Stimulated activated naive B cell treated with anti-CD40 and anti-IgM and Interleukin-4, amounts not matched to agents 10 μg/mL and 1 μg/mL and 100 μg/mL, for 72 hours (primary cell): ENCODE data around the gene PAK2.

Experiments used
- ATAC-seq, 2 donors: fragments of 150-1000 bp; cut with Tn5 transposase; replicated peaks; 2 replicates each; pipeline ENCODE4 v1.10.0; 2021; ENCODE audit warnings: moderate library complexity in 1 of 2
- DNase-seq: peaks from one replicate; pipeline ENCODE4 v3.0.0; 2021
- H3K27ac Mint-ChIP-seq: one replicate; pipeline ENCODE4 v1.8.0; 2022; ENCODE audit warnings: mild to moderate bottlenecking, mixed read lengths
- H3K27me3 Mint-ChIP-seq, 2 donors: one replicate each; pipeline ENCODE4 v1.8.0; 2022; ENCODE audit warnings: mixed read lengths in 2 of 2
- H3K36me3 Mint-ChIP-seq, 2 donors: one replicate each; pipeline ENCODE4 v1.8.0; 2022; ENCODE audit warnings: mixed read lengths in 2 of 2, mild to moderate bottlenecking in 1 of 2
- H3K4me1 Mint-ChIP-seq, 2 donors: one replicate each; pipeline ENCODE4 v1.8.0; 2022; ENCODE audit warnings: mixed read lengths in 2 of 2, mild to moderate bottlenecking in 1 of 2
- H3K4me3 Mint-ChIP-seq, 2 donors: one replicate each; pipeline ENCODE4 v1.8.0; 2022; ENCODE audit warnings: mild to moderate bottlenecking in 2 of 2, mixed read lengths in 2 of 2, moderate library complexity in 1 of 2
- H3K9me3 Mint-ChIP-seq, 2 donors: one replicate each; pipeline ENCODE4 v1.8.0; 2022; ENCODE audit warnings: mixed read lengths in 2 of 2, mild to moderate bottlenecking in 1 of 2

Gene PAK2

DNA sequence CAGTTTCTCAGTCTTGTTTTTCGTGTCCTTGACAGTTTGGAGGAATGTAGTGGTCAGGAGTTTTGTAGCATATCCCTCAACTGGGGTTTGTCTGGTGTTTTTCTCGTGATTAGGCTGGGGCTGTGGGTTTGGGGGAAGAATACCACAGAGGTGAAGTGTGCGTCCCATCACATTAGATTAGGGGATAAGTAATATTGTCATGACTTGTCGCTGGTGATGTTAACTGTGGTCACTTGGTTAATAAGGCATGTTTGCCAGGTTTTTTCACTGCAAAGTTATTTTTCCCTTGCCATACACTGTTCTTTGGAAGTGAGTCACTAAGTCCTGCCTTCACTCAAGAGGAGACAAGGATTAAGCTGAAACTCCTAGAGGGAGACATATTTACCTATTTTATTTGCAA, 39.1 kb downstream of the PAK2 start:
- H3K27me3 Mint-ChIP-seq, result no peaks in the 10 kb centered on the region
- H3K9me3 Mint-ChIP-seq, result peaks cover 5% of the 10 kb centered on the region in 2 donors
- H3K36me3 Mint-ChIP-seq, result peaks cover 22 to 38% of the 10 kb centered on the region in 2 donors
- H3K4me1 Mint-ChIP-seq, result peaks cover 35 to 53% of the 10 kb centered on the region in 2 donors
- no peak for DNase-seq
- H3K4me3 Mint-ChIP-seq, result no peak overlapping the region
- no peak overlapping the region for H3K27ac Mint-ChIP-seq
- ATAC-seq, result no peak

DNA sequence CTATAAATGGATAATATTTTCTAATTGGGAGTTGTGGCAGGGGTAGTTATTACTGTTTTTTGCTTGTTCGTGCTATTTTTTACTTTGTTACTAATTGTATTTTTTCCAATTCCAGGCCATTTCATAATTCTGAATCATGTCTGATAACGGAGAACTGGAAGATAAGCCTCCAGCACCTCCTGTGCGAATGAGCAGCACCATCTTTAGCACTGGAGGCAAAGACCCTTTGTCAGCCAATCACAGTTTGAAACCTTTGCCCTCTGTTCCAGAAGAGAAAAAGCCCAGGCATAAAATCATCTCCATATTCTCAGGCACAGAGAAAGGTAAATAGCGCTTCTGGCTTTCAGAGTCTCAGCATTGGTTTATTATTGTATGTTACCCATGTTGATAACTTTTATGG, 42.9 kb downstream of the PAK2 start:
- no peak for ATAC-seq
- peaks cover 39 to 50% of the 10 kb centered on the region in 2 donors for H3K36me3 Mint-ChIP-seq
- no peak overlapping the region for H3K4me3 Mint-ChIP-seq
- peaks cover 5 to 8% of the 10 kb centered on the region in 2 donors for H3K9me3 Mint-ChIP-seq
- H3K4me1 Mint-ChIP-seq, result peaks cover 13 to 26% of the 10 kb centered on the region in 2 donors
- no peak overlapping the region for H3K27ac Mint-ChIP-seq
- no peaks in the 10 kb centered on the region for H3K27me3 Mint-ChIP-seq
- no peak for DNase-seq

- Mint-ChIP-seq H3K4me3 (no peak overlapping the region), H3K36me3 (peaks cover 47 to 64% of the 10 kb centered on the region in 2 donors), H3K9me3 (peaks cover 3 to 8% of the 10 kb centered on the region in 2 donors)
Observed at GRCh38 chr3:196788528-196788927, 48.9 kb downstream of the PAK2 start.

DNA sequence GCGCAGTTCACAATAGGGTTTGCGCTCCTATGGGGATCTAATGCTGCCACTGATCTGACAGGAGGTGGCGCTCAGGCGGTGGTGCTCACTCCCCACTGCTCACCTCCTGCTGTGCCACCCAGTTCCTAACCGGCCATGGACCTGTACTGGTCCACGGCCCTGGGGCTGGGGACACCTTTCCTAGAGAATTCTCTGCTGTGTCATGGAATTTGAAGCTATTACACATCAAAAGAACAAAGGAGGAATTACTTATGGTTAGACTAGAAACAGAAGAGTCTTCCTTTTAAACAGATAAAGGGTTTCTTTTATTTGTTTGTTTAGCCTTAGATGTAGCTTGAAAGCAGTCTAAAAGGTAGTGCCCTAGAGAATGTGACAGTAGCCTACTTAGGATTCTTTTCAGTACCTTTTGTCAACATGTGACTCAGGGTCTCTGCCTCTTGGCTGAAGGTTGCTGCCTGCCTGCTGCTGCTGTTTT, 50.3 kb downstream of the PAK2 start:
- Mint-ChIP-seq H3K9me3 (peaks cover 3 to 8% of the 10 kb centered on the region in 2 donors), H3K27me3 (no peaks in the 10 kb centered on the region), H3K36me3 (peaks cover 51 to 66% of the 10 kb centered on the region in 2 donors), H3K4me3 (no peak overlapping the region), H3K4me1 (peaks cover 22 to 28% of the 10 kb centered on the region in 2 donors), H3K27ac (no peak overlapping the region)
- DNase-seq (no peak), ATAC-seq (no peak)

More at GRCh38 chr3:196788528-196788927, 48.9 kb downstream of the PAK2 start:
- Mint-ChIP-seq H3K27me3 (no peaks in the 10 kb centered on the region), H3K27ac (no peak overlapping the region), H3K4me1 (peaks cover 19 to 25% of the 10 kb centered on the region in 2 donors)
- ATAC-seq (no peak), DNase-seq (no peak)

DNA sequence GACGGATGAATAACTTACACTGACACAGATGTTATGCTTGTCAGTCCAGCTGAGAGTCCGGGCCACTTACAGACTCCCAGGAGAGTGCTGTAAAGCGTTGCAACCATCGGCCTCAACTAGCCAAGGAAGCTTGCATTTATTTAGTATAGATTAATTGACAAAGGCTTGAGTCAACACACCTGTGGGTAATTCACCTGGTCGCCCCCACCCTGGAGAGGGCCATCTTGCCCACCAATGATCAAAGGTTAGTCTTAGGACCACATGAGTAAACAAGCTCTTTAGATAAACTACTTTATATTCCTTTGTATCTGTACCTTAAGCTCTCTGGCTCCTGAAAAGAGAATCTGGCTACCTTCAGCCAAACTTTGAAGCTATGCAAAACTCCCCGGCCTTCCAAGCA, 51.0 kb downstream of the PAK2 start:
- Mint-ChIP-seq H3K9me3 (peaks cover 3 to 6% of the 10 kb centered on the region in 2 donors), H3K4me3 (no peak overlapping the region), H3K4me1 (peaks cover 21 to 28% of the 10 kb centered on the region in 2 donors), H3K27me3 (no peaks in the 10 kb centered on the region), H3K27ac (no peak overlapping the region), H3K36me3 (peaks cover 51 to 62% of the 10 kb centered on the region in 2 donors)
- no peak for DNase-seq
- no peak for ATAC-seq

- Mint-ChIP-seq H3K4me1 (peaks cover 24 to 28% of the 10 kb centered on the region in 2 donors), H3K36me3 (peaks cover 45 to 55% of the 10 kb centered on the region in 2 donors), H3K4me3 (no peak overlapping the region), H3K27ac (no peak overlapping the region), H3K9me3 (peaks cover 3 to 6% of the 10 kb centered on the region in 2 donors), H3K27me3 (no peaks in the 10 kb centered on the region)
- ATAC-seq (no peak), DNase-seq (no peak)
Observed at GRCh38 chr3:196792771-196793170, 53.1 kb downstream of the PAK2 start.

DNA sequence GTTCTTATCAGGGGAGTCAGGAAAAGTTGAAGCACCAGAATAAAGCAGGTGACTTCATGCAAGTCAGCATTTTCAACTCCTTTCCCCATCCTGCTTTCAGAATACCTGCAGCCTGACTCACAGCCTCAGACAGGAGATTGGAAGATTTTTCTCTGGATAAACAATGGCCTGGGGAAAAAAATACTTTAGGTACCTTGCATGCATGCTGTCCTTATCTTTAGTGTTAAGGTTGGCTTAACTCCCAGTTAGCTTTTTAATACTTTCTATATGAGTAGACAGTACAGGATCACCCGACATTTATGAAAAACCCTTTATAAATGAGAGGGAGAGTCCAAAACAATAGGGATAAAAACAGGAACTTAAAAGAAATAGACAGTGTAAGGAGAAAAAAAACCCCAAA, 53.6 kb downstream of the PAK2 start:
- ATAC-seq (peak; percentile 57 to 89), DNase-seq (no peak)
- Mint-ChIP-seq H3K36me3 (peaks cover 42 to 52% of the 10 kb centered on the region in 2 donors), H3K4me3 (peak overlapping the region in 1 of 2 donors; percentile 11), H3K9me3 (peaks cover 3 to 6% of the 10 kb centered on the region in 2 donors), H3K27me3 (no peaks in the 10 kb centered on the region), H3K4me1 (peaks cover 22 to 25% of the 10 kb centered on the region in 2 donors), H3K27ac (peak overlapping the region; percentile 26)

DNA sequence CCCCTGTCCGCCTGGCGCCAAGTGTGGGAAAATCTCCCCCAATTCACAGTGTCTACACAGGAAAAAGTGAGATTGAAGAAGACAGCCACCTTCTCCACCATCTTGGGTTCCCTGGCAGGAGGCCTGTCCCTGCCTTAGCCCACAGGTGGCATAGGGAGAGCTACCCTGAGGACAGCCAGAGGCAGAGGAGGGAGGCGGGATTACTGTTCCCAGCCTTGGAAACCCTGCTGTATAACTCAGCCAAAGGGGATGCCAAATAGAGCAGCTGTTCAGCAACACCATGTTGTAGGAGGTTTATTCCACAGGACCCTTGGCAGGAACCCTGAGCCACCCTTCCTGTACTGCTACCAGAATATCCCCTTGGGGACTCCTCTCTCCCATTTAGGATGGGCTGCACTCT, 54.8 kb downstream of the PAK2 start:
- Mint-ChIP-seq H3K9me3 (peaks cover 3 to 6% of the 10 kb centered on the region in 2 donors), H3K36me3 (peaks cover 36 to 48% of the 10 kb centered on the region in 2 donors), H3K27ac (no peak overlapping the region)

GRCh38 chr3:196796317-196796716, 56.7 kb downstream of the PAK2 start:
- peaks cover 3% of the 10 kb centered on the region in 2 donors for H3K9me3 Mint-ChIP-seq
- no peak overlapping the region for H3K4me3 Mint-ChIP-seq
- H3K4me1 Mint-ChIP-seq, result peaks cover 15 to 26% of the 10 kb centered on the region in 2 donors
- H3K27me3 Mint-ChIP-seq, result no peaks in the 10 kb centered on the region
- H3K27ac Mint-ChIP-seq, result no peak overlapping the region
- ATAC-seq (no peak), DNase-seq (no peak)
- peaks cover 27 to 39% of the 10 kb centered on the region in 2 donors for H3K36me3 Mint-ChIP-seq

More for the DNA sequence above, 54.8 kb downstream of the PAK2 start:
- Mint-ChIP-seq H3K4me1 (peaks cover 18 to 20% of the 10 kb centered on the region in 2 donors), H3K27me3 (no peaks in the 10 kb centered on the region), H3K4me3 (no peak overlapping the region)
- ATAC-seq (no peak), DNase-seq (no peak)

DNA sequence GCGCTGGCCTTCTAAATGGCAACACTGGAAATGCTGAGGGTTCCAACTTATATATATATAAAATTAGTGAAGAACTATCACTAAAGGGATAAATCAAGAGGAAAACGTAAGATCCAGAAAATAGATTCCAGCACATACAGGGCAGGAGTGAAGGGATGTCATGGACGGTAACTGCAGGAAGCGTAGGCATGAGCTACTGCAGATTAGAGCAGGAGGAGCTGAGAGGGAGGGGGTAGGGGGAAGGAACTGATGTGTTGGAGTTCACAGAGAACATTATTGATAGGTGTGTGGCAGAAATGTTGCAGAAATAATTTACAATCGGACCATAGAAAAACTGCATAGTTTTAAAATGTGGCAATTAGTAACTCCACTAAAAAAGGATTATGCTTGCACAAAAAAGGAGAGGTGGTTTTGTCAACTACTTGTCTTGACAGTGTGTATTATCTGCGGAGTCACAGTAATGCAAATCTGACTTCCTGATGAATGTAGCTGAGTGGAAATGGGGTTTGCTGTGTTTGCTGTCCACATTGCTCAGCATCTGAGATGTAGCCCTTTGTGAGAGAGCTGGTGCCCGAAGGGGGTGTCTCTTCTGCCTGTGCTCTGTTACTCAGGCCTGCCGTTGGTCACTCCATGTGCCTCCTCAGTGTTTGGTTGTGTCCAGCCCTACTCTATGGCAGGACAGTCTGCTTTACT, 61.2 kb downstream of the PAK2 start:
- H3K36me3 Mint-ChIP-seq, result peaks cover 11 to 23% of the 10 kb centered on the region in 2 donors
- H3K9me3 Mint-ChIP-seq, result no peaks in the 10 kb centered on the region
- H3K27ac Mint-ChIP-seq, result no peak overlapping the region
- no peak overlapping the region for H3K4me3 Mint-ChIP-seq
- peaks cover 4 to 10% of the 10 kb centered on the region in 2 donors for H3K4me1 Mint-ChIP-seq
- ATAC-seq, result no peak
- no peak for DNase-seq
- H3K27me3 Mint-ChIP-seq, result no peaks in the 10 kb centered on the region

GRCh38 chr3:196803891-196804468, 64.3 kb downstream of the PAK2 start:
- peaks cover 26 to 36% of the 10 kb centered on the region in 2 donors for H3K36me3 Mint-ChIP-seq
- H3K4me1 Mint-ChIP-seq, result peaks cover 0 to 6% of the 10 kb centered on the region in 2 donors
- no peak overlapping the region for H3K4me3 Mint-ChIP-seq
- ATAC-seq, result no peak
- H3K27me3 Mint-ChIP-seq, result no peaks in the 10 kb centered on the region
- no peak overlapping the region for H3K27ac Mint-ChIP-seq
- DNase-seq, result no peak
- H3K9me3 Mint-ChIP-seq, result no peaks in the 10 kb centered on the region

GRCh38 chr3:196804773-196805172, 65.1 kb downstream of the PAK2 start:
- no peak for ATAC-seq
- Mint-ChIP-seq H3K9me3 (no peaks in the 10 kb centered on the region), H3K27ac (no peak overlapping the region), H3K4me3 (no peak overlapping the region), H3K4me1 (peaks cover 0 to 6% of the 10 kb centered on the region in 2 donors), H3K27me3 (no peaks in the 10 kb centered on the region), H3K36me3 (peaks cover 28 to 43% of the 10 kb centered on the region in 2 donors)
- DNase-seq, result no peak

DNA sequence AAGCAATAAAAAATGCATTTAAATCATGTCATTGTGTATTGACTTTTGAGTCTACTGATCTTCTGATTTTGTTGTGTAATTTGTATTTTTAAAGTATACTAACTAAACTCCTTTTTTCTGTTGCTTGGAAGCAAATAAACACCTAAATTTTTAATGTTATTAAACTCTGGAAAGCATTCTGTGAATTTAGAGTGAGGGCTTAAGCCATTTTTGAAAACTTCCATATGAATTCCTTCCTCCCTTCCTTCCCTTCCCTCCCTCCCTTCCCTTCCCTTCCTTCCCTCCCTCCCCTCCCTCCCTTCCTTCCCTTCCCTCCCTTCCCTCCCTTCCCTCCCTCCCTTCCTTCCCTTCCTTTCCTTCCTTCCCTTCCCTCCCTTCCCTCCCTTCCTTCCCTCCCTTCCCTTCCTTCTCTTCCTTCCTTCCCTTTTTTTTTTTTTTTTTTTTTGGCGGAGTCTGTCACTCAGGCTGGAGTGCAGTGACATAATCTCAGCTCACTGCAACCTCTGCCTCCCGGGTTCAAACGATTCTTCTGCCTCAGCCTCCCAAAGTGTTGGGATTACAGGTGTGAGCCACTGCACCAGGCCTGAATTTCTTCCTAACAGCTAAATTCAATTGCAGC, 71.4 kb downstream of the PAK2 start:
- H3K9me3 Mint-ChIP-seq, result no peaks in the 10 kb centered on the region
- peaks cover 37 to 57% of the 10 kb centered on the region in 2 donors for H3K36me3 Mint-ChIP-seq
- ATAC-seq, result no peak
- no peak overlapping the region for H3K4me3 Mint-ChIP-seq
- no peaks in the 10 kb centered on the region for H3K27me3 Mint-ChIP-seq
- no peaks in the 10 kb centered on the region for H3K4me1 Mint-ChIP-seq
- no peak for DNase-seq
- peak overlapping the region; percentile 86 for H3K27ac Mint-ChIP-seq

GRCh38 chr3:196812853-196813252, 73.2 kb downstream of the PAK2 start:
- Mint-ChIP-seq H3K27ac (no peak overlapping the region), H3K4me3 (no peak overlapping the region), H3K27me3 (no peaks in the 10 kb centered on the region), H3K36me3 (peaks cover 30 to 52% of the 10 kb centered on the region in 2 donors), H3K4me1 (no peaks in the 10 kb centered on the region), H3K9me3 (no peaks in the 10 kb centered on the region)
- DNase-seq (no peak), ATAC-seq (no peak)
